Measurements from ENCODE around the gene INTS7.

- TF ChIP-seq CTCF (IDR thresholded peaks at IDR 0.05): no peak
- TF ChIP-seq EZH2phosphoT487 (IDR thresholded peaks at IDR 0.05): no peak
These were observed 131.7 kb downstream of the INTS7 start for GRCh38 chr1:211903490-211904245.

All from neural progenitor cell (in vitro differentiated cells).